Type B pancreatic cell (in vitro differentiated cells): ENCODE results near the gene ANKS1B. TPM values are rescaled to one million over a fixed set of nuclear protein-coding genes. Genes with fewer than 3 reads are reported as not detected.

ENCODE experiments used
- DNase-seq: peaks from one replicate; pipeline ENCODE4 v3.0.0; 2021; ENCODE audit warnings: mixed read lengths; ENCODE audit not compliant: unreplicated experiment; ENCODE audit errors: extremely low spot score
- H3K27ac Mint-ChIP-seq: 2 replicates; pipeline ENCODE4 v1.8.0; 2021; ENCODE audit warnings: mild to moderate bottlenecking, mixed read lengths
- H3K27me3 Mint-ChIP-seq: 2 replicates; pipeline ENCODE4 v1.8.0; 2021; ENCODE audit warnings: mixed read lengths
- H3K36me3 Mint-ChIP-seq: 2 replicates; pipeline ENCODE4 v1.8.0; 2021; ENCODE audit warnings: mixed read lengths
- H3K4me1 Mint-ChIP-seq: one replicate; pipeline ENCODE4 v1.8.0; 2021; ENCODE audit warnings: mixed read lengths; ENCODE audit not compliant: unreplicated experiment
- H3K4me3 Mint-ChIP-seq: 2 replicates; pipeline ENCODE4 v1.8.0; 2021; ENCODE audit warnings: mild to moderate bottlenecking, mixed read lengths
- H3K9me3 Mint-ChIP-seq: 2 replicates; pipeline ENCODE4 v1.8.0; 2021; ENCODE audit warnings: mixed read lengths
- CTCF ChIP-seq: fragments of 200-600 bp; sonication (generic); conservative IDR thresholded peaks from 2 replicates; pipeline ENCODE4 v1.5.0; 2021; ENCODE audit warnings: antibody characterized with exemption, mild to moderate bottlenecking
- total RNA-seq: library from RNA; stranded (reverse); gene quantifications from 2 replicates; pipeline ENCODE4 v1.2.1, GENCODE V29; 2021; ENCODE audit warnings: low replicate concordance

Gene ANKS1B
- total RNA-seq, 1 donor from 2014 or later: 4.7 TPM

- no peaks in the 10 kb centered on the region for H3K4me1 Mint-ChIP-seq
- TF ChIP-seq CTCF: no peak
- no peak overlapping the region for H3K27ac Mint-ChIP-seq
- no peaks in the 10 kb centered on the region for H3K9me3 Mint-ChIP-seq
- H3K36me3 Mint-ChIP-seq: no peaks in the 10 kb centered on the region
- no peak for DNase-seq
- H3K27me3 Mint-ChIP-seq: no peaks in the 10 kb centered on the region
- H3K4me3 Mint-ChIP-seq: no peak overlapping the region
Measured at GRCh38 chr12:99232324-99232723, 752.4 kb downstream of the ANKS1B start.

GRCh38 chr12:99231031-99231430, 753.7 kb downstream of the ANKS1B start:
- no peak for DNase-seq
- H3K4me1 Mint-ChIP-seq: no peaks in the 10 kb centered on the region
- H3K4me3 Mint-ChIP-seq: no peak overlapping the region
- H3K27ac Mint-ChIP-seq: no peak overlapping the region
- no peaks in the 10 kb centered on the region for H3K27me3 Mint-ChIP-seq
- no peak for TF ChIP-seq CTCF
- H3K36me3 Mint-ChIP-seq: no peaks in the 10 kb centered on the region
- H3K9me3 Mint-ChIP-seq: no peaks in the 10 kb centered on the region

- no peak for DNase-seq
- Mint-ChIP-seq H3K4me3 (no peak overlapping the region), H3K4me1 (no peaks in the 10 kb centered on the region), H3K27me3 (no peaks in the 10 kb centered on the region), H3K36me3 (no peaks in the 10 kb centered on the region), H3K9me3 (no peaks in the 10 kb centered on the region), H3K27ac (no peak overlapping the region)
- TF ChIP-seq CTCF: no peak
Measured at GRCh38 chr12:99224237-99224636, 760.5 kb downstream of the ANKS1B start.

- DNase-seq: no peak
- Mint-ChIP-seq H3K27ac (no peak overlapping the region), H3K4me1 (no peaks in the 10 kb centered on the region), H3K9me3 (no peaks in the 10 kb centered on the region), H3K4me3 (no peak overlapping the region), H3K27me3 (no peaks in the 10 kb centered on the region), H3K36me3 (no peaks in the 10 kb centered on the region)
- TF ChIP-seq CTCF: no peak
Measured at GRCh38 chr12:99223579-99223978, 761.2 kb downstream of the ANKS1B start.

GRCh38 chr12:99213047-99213446, 771.7 kb downstream of the ANKS1B start:
- H3K27me3 Mint-ChIP-seq: no peaks in the 10 kb centered on the region
- H3K4me1 Mint-ChIP-seq: no peaks in the 10 kb centered on the region
- H3K4me3 Mint-ChIP-seq: no peak overlapping the region
- no peak overlapping the region for H3K27ac Mint-ChIP-seq
- H3K9me3 Mint-ChIP-seq: peaks cover 7% of the 10 kb centered on the region
- no peaks in the 10 kb centered on the region for H3K36me3 Mint-ChIP-seq
- DNase-seq: no peak
- no peak for TF ChIP-seq CTCF

GRCh38 chr12:99212275-99212674, 772.5 kb downstream of the ANKS1B start:
- H3K4me1 Mint-ChIP-seq: no peaks in the 10 kb centered on the region
- no peaks in the 10 kb centered on the region for H3K36me3 Mint-ChIP-seq
- TF ChIP-seq CTCF: no peak
- DNase-seq: no peak
- H3K9me3 Mint-ChIP-seq: peaks cover 7% of the 10 kb centered on the region
- no peak overlapping the region for H3K27ac Mint-ChIP-seq
- no peak overlapping the region for H3K4me3 Mint-ChIP-seq
- H3K27me3 Mint-ChIP-seq: no peaks in the 10 kb centered on the region
